ENCODE measurements around the gene XRCC5. TPM values are rescaled to one million over a fixed set of nuclear protein-coding genes. Genes with fewer than 3 reads are reported as not detected.

The XRCC5 gene
- 270 and 279 TPM in 2 replicates for polyA plus RNA-seq
- polyA minus RNA-seq = 609 and 718 TPM in 2 replicates

DNA sequence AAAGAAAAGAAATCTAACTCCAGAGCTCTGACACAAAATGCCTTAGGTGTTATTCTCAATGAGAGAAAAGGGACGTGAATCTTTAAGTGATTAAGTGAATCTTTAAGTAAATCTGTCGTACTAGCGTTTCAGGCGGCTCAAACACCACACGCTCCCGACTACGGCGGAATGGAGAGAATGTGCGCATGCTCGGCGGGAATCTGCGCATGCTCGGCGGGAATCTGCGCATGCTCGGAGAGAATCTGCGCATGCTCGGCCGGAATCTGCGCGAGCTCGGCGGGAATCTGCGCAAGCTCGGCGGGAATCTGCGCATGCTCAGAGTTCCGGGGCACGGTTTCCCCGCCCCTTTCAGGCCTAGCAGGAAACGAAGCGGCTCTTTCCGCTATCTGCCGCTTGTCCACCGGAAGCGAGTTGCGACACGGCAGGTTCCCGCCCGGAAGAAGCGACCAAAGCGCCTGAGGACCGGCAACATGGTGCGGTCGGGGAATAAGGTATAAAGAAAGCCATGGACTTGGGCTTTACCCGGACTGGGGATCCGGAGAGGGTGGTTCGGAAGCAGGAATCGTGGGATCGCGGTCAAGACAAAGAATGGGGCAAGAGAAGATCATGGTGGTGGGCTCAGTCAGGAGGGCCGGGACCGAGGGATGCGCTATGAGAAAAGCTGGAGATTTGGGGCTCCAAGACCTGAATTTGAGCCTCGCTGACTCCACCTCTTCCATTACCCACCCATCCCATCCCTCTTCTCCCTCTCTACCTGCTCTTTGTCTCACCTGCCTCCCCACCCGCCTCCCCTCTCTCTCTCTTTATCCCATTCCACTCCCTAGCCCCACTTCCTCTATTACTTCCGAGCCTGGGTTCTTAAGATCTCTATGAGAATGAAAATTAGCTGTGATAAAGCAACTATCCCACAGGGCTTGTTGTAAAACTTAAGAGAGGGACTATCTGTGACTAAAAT, at the start of gene XRCC5:
XRCC5 (plus strand) TSS at position 382 of the 955 bp plus-strand sequence; CDS start at position 471, 89 bp downstream.
- Histone ChIP-seq H3K27me3 (ENCODE audit: insufficient read depth, low read depth, low read length) (no peaks in the 10 kb centered on the region), H4K20me1 (ENCODE audit: insufficient read depth) (no peaks in the 10 kb centered on the region), H2AFZ (ENCODE audit: low read depth, low read length) (peak within 1 kb of the TSS; percentile 69), H3K79me2 (replicated peaks; ENCODE audit: insufficient read depth, low read length) (peaks cover 31% of the 10 kb centered on the region), H3K9ac (ENCODE audit: low read length) (peak within 1 kb of the TSS; percentile 98), H3K4me3 (ENCODE audit: low read length) (peak within 1 kb of the TSS; percentile 87), H3K9me2 (ENCODE audit: insufficient read depth, low read length) (no peaks in the 10 kb centered on the region), H3K27ac (ENCODE audit: low read length) (peak within 1 kb of the TSS; percentile 97), H3K4me2 (ENCODE audit: low read length) (peak within 1 kb of the TSS; percentile 54), H3K9me3 (ENCODE audit: low read length) (no peaks in the 10 kb centered on the region), H3K36me3 (ENCODE audit: insufficient read depth, low read length) (peaks cover 3% of the 10 kb centered on the region), H3F3A (ENCODE audit: insufficient read depth, low read length, poor library complexity, severe bottlenecking) (no peaks in the 10 kb centered on the region)
- peak; percentile 85 for TF ChIP-seq MXI1 (conservative IDR thresholded peaks at IDR 0.05; ENCODE audit: poor library complexity, severe bottlenecking)
- no peak for TF ChIP-seq EZH2 (IDR thresholded peaks at IDR 0.05; ENCODE audit: borderline replicate concordance, insufficient read depth, low read length, poor library complexity, severe bottlenecking)
- no peak for TF ChIP-seq EP300 (conservative IDR thresholded peaks at IDR 0.05; ENCODE audit: poor library complexity, severe bottlenecking)
- TF ChIP-seq, protein P1, sequence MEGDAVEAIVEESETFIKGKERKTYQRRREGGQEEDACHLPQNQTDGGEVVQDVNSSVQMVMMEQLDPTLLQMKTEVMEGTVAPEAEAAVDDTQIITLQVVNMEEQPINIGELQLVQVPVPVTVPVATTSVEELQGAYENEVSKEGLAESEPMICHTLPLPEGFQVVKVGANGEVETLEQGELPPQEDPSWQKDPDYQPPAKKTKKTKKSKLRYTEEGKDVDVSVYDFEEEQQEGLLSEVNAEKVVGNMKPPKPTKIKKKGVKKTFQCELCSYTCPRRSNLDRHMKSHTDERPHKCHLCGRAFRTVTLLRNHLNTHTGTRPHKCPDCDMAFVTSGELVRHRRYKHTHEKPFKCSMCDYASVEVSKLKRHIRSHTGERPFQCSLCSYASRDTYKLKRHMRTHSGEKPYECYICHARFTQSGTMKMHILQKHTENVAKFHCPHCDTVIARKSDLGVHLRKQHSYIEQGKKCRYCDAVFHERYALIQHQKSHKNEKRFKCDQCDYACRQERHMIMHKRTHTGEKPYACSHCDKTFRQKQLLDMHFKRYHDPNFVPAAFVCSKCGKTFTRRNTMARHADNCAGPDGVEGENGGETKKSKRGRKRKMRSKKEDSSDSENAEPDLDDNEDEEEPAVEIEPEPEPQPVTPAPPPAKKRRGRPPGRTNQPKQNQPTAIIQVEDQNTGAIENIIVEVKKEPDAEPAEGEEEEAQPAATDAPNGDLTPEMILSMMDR (IDR thresholded peaks at IDR 0.05; ENCODE audit: poor library complexity, severe bottlenecking) = no peak
- peak; percentile 96 for TF ChIP-seq TAF1 (IDR thresholded peaks at IDR 0.05; ENCODE audit: low read depth)
- TF ChIP-seq SMC3 (conservative IDR thresholded peaks at IDR 0.05; ENCODE audit: poor library complexity) = no peak
- TF ChIP-seq, protein P2, sequence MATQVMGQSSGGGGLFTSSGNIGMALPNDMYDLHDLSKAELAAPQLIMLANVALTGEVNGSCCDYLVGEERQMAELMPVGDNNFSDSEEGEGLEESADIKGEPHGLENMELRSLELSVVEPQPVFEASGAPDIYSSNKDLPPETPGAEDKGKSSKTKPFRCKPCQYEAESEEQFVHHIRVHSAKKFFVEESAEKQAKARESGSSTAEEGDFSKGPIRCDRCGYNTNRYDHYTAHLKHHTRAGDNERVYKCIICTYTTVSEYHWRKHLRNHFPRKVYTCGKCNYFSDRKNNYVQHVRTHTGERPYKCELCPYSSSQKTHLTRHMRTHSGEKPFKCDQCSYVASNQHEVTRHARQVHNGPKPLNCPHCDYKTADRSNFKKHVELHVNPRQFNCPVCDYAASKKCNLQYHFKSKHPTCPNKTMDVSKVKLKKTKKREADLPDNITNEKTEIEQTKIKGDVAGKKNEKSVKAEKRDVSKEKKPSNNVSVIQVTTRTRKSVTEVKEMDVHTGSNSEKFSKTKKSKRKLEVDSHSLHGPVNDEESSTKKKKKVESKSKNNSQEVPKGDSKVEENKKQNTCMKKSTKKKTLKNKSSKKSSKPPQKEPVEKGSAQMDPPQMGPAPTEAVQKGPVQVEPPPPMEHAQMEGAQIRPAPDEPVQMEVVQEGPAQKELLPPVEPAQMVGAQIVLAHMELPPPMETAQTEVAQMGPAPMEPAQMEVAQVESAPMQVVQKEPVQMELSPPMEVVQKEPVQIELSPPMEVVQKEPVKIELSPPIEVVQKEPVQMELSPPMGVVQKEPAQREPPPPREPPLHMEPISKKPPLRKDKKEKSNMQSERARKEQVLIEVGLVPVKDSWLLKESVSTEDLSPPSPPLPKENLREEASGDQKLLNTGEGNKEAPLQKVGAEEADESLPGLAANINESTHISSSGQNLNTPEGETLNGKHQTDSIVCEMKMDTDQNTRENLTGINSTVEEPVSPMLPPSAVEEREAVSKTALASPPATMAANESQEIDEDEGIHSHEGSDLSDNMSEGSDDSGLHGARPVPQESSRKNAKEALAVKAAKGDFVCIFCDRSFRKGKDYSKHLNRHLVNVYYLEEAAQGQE (IDR thresholded peaks at IDR 0.05; ENCODE audit: borderline replicate concordance) = peak; percentile 90
- peak; percentile 97 for TF ChIP-seq POLR2AphosphoS5 (IDR thresholded peaks at IDR 0.05)
- no peak for TF ChIP-seq RAD21 (conservative IDR thresholded peaks at IDR 0.05)

DNA sequence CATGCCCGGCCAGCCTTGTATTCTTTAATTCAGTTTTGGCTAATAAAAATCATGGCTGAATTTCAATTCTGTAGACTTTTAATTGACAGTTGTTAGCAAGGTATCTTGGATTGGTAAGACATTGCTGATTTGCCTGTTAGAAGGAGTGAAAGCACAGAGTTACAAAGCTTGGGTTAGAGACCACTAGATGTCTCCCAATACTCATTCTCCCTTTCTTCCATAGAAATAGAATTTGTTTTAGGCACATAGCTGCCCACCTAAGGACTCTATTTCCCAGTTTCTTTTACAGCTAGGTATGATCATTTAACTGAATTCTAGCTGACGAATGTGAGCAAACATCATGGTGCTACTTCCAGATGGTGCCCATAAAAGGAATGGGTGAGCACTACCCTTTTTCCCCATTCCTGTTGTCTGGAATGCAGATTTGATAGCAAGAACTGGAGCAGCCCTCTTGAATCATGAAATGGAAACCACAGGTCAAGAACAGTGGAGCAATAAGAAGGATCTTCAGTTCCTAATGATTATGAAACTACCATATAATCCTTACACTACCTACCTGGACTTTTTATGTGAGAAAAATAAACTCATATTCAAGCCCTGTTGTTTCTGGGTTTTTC, 45.0 kb upstream of the XRCC5 start:
- Histone ChIP-seq H4K20me1 (ENCODE audit: insufficient read depth) (no peaks in the 10 kb centered on the region), H3K4me2 (ENCODE audit: low read length) (no peak overlapping the region), H3K36me3 (ENCODE audit: insufficient read depth, low read length) (peaks cover 11% of the 10 kb centered on the region), H3K27me3 (ENCODE audit: insufficient read depth, low read depth, low read length) (no peaks in the 10 kb centered on the region), H3K4me3 (ENCODE audit: low read length) (no peak overlapping the region), H2AFZ (ENCODE audit: low read depth, low read length) (no peak overlapping the region), H3K9ac (ENCODE audit: low read length) (no peak overlapping the region), H3K9me3 (ENCODE audit: low read length) (no peaks in the 10 kb centered on the region), H3K79me2 (replicated peaks; ENCODE audit: insufficient read depth, low read length) (no peaks in the 10 kb centered on the region), H3K9me2 (ENCODE audit: insufficient read depth, low read length) (no peaks in the 10 kb centered on the region), H3K27ac (ENCODE audit: low read length) (no peak overlapping the region), H3F3A (ENCODE audit: insufficient read depth, low read length, poor library complexity, severe bottlenecking) (no peaks in the 10 kb centered on the region)
- TF ChIP-seq RAD21 (conservative IDR thresholded peaks at IDR 0.05) = peak; percentile 32
- TF ChIP-seq POLR2AphosphoS5 (IDR thresholded peaks at IDR 0.05) = no peak
- TF ChIP-seq, protein P1 (IDR thresholded peaks at IDR 0.05; ENCODE audit: poor library complexity, severe bottlenecking) = peak; percentile 23
- TF ChIP-seq SMC3 (conservative IDR thresholded peaks at IDR 0.05; ENCODE audit: poor library complexity) = no peak
- TF ChIP-seq TAF1 (IDR thresholded peaks at IDR 0.05; ENCODE audit: low read depth) = no peak
- no peak for TF ChIP-seq EP300 (conservative IDR thresholded peaks at IDR 0.05; ENCODE audit: poor library complexity, severe bottlenecking)
- TF ChIP-seq, protein P2 (IDR thresholded peaks at IDR 0.05; ENCODE audit: borderline replicate concordance) = no peak

All from neural cell (in vitro differentiated cells).